ENCODE results near the gene SASH1.

DNA sequence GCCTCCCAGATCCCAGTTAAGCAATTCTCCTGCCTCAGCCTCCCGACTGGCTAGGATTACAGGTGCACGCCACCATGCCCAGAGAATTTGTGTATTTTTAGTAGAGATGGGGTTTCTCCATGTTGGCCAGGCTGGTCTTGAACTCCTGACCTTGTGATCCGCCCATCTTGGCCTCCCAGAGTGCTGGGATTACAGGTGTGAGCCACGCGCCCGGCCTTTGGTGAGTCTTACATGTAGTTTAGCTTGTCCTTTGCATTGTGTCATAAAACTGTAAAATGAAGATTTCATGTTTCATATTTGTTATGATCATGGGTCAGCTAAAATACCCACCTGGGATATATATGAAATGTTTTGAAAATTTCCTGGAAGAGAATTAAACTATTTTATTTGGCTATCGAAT, 183.5 kb downstream of the SASH1 start:
- TF ChIP-seq EZH2 (IDR thresholded peaks at IDR 0.05; ENCODE audit: insufficient read depth, low read length) = no peak
- TF ChIP-seq, protein P1, sequence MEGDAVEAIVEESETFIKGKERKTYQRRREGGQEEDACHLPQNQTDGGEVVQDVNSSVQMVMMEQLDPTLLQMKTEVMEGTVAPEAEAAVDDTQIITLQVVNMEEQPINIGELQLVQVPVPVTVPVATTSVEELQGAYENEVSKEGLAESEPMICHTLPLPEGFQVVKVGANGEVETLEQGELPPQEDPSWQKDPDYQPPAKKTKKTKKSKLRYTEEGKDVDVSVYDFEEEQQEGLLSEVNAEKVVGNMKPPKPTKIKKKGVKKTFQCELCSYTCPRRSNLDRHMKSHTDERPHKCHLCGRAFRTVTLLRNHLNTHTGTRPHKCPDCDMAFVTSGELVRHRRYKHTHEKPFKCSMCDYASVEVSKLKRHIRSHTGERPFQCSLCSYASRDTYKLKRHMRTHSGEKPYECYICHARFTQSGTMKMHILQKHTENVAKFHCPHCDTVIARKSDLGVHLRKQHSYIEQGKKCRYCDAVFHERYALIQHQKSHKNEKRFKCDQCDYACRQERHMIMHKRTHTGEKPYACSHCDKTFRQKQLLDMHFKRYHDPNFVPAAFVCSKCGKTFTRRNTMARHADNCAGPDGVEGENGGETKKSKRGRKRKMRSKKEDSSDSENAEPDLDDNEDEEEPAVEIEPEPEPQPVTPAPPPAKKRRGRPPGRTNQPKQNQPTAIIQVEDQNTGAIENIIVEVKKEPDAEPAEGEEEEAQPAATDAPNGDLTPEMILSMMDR (IDR thresholded peaks at IDR 0.05; ENCODE audit: insufficient read depth, low read depth, low read length) = no peak

Data from astrocyte (in vitro differentiated cells and primary cell).